Heart right ventricle (tissue), 16 donors: ENCODE data around the gene DIMT1. TPM values are rescaled to one million over a fixed set of nuclear protein-coding genes. Genes with fewer than 3 reads are reported as not detected.

Experiments
- ATAC-seq, 8 donors: fragments of 200-7000 bp; cut with Tn5 transposase; one replicate each; pipeline ENCODE4 v1.9.1; 2020; ENCODE audit warnings: mild to moderate bottlenecking in 8 of 8, moderate library complexity in 8 of 8, moderate number of reproducible peaks in 1 of 8
- DNase-seq, 2 donors: peaks; one replicate each; pipeline ENCODE4 v3.0.0-alpha.2; 2020
- H3K27ac ChIP-seq, 10 donors: fragments of 200-600 bp; sonication (generic) in 2 of 10; one replicate each; pipeline versions ENCODE4 v1.5.0 to v1.8.0; 2020 to 2022; ENCODE audit warnings: mild to moderate bottlenecking in 3 of 10
- H3K27me3 ChIP-seq, 7 donors: fragments of 200-600 bp; one replicate each; pipeline ENCODE4 v1.8.0; 2021 to 2022; ENCODE audit warnings: mild to moderate bottlenecking in 2 of 7
- H3K36me3 ChIP-seq, 9 donors: fragments of 200-600 bp; sonication (generic) in 1 of 9; one replicate each; pipeline versions ENCODE4 v1.5.0 to v1.8.0; 2020 to 2022; ENCODE audit warnings: mild to moderate bottlenecking in 2 of 9
- H3K4me1 ChIP-seq, 9 donors: fragments of 200-600 bp; sonication (generic) in 1 of 9; one replicate each; pipeline versions ENCODE4 v1.5.0 to v1.8.0; 2020 to 2022; ENCODE audit warnings: mild to moderate bottlenecking in 4 of 9
- H3K4me3 ChIP-seq, 10 donors: fragments of 200-600 bp; sonication (generic) in 2 of 10; one replicate each; pipeline versions ENCODE4 v1.5.0 to v1.8.0; 2020 to 2022; ENCODE audit warnings: mild to moderate bottlenecking in 7 of 10, moderate library complexity in 2 of 10
- H3K9me3 ChIP-seq, 11 donors: fragments of 200-600 bp in 10 of 11; sonication (generic) in 2 of 11; one replicate each; pipeline versions ENCODE4 v1.5.0 to v1.8.0; 2013 to 2022; ENCODE audit warnings: mild to moderate bottlenecking in 2 of 11, control low read depth in 1 of 11, moderate library complexity in 1 of 11
- WGBS, 2 donors: extraction: QIAGEN DNeasy Blood & Tissue Kit; methylation state at CpG; one replicate each; pipeline ENCODE4 v1.1.7; 2013; ENCODE audit warnings: inconsistent platforms in 1 of 2; 5-methylcytosine and 5-hydroxymethylcytosine counted together
- intact Hi-C, 10 donors: fragments of 100-400 bp; cut with DNase I; formaldehyde crosslinking; loops; one replicate each; pipeline versions ENCODE4 v1.11.1 to v1.14.2; 2022
- polyA plus RNA-seq, 2 donors: library from polyadenylated mRNA; stranded (reverse); fragments of 200-250 nt; gene quantifications; one replicate each; pipeline ENCODE4 v1.2.3, GENCODE V29; 2013
- total RNA-seq, 10 donors: library from RNA; stranded (reverse); fragmentation: NEBNext Ultra II Directional in 3 of 10; extraction: Animal tissue kit (Norgen Biotek cat#: 25700) in 3 of 10; gene quantifications; one replicate each; pipeline versions ENCODE4 v1.2.1 to v1.2.4, GENCODE V29; 2021 to 2023
- TF ChIP-seq, protein P1 (sequence below), 9 donors: fragments of 200-600 bp; sonication (generic) in 2 of 9; IDR thresholded peaks; one replicate each; pipeline versions ENCODE4 v1.5.0 to v1.8.0; 2021 to 2022; ENCODE audit warnings: antibody characterized with exemption in 9 of 9, mild to moderate bottlenecking in 5 of 9, moderate library complexity in 1 of 9
- donor health status: Arrhythmogenic right ventricular cardiomyopathy.
- donor health status: ischemic (EF 13 %, LVEDD 7.1; RV severe dilation, severe dysfunction).
- donor health status: healthy with polysubstance abuse.
- donor health status: DM: no; HTN: yes; CAD: no.
- donor health status: DM: no; HTN: no; CAD: no.
- donor health status: ischemic (EF 25% LVEDD 6.9; RV normal size, moderate dysfunction).
- donor health status: ischemic (EF 25% LVEDD 5.7; RV mildly dilated, moderate dysfunction).
- donor health status: healthy.
- donor health status: DM: yes; HTN: yes; CAD: no.
- donor health status: Ischemic cardiomyopathy.
- donor health status: ischemic (EF 35%, LVEDD 5.7; RV mildly dilated, moderate dysfunction).
- donor health status: nonischemic (EF 11% LVEDD 7.7; RV severe dilation, severe dysfunction).
- donor health status: DM: yes; HTN: yes; CAD: no.
- donor health status: PGD.
- donor health status: ischemic (EF 29% LVEDD 5.4; RV normal size, mild dysfunction).
- donor health status: nonischemic (EF 23%, LVEDD 6.1; RV moderate dilation, normal function).

Gene DIMT1
- total and polyA plus RNA-seq, 12 donors = 10.5 to 23.0 (median 18.4) TPM

GRCh38 chr5:62386824-62387223 is 16.9 kb downstream of the DIMT1 start:
- TF ChIP-seq, protein P1, sequence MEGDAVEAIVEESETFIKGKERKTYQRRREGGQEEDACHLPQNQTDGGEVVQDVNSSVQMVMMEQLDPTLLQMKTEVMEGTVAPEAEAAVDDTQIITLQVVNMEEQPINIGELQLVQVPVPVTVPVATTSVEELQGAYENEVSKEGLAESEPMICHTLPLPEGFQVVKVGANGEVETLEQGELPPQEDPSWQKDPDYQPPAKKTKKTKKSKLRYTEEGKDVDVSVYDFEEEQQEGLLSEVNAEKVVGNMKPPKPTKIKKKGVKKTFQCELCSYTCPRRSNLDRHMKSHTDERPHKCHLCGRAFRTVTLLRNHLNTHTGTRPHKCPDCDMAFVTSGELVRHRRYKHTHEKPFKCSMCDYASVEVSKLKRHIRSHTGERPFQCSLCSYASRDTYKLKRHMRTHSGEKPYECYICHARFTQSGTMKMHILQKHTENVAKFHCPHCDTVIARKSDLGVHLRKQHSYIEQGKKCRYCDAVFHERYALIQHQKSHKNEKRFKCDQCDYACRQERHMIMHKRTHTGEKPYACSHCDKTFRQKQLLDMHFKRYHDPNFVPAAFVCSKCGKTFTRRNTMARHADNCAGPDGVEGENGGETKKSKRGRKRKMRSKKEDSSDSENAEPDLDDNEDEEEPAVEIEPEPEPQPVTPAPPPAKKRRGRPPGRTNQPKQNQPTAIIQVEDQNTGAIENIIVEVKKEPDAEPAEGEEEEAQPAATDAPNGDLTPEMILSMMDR (IDR thresholded peaks at IDR 0.05) = no peak
- Histone ChIP-seq H3K36me3 (peaks cover 0 to 100% (median 35%) of the 10 kb centered on the region in 9 donors), H3K9me3 (no peaks in the 10 kb centered on the region), H3K27ac (peak overlapping the region in 6 of 10 donors; percentile 0 to 52 (median 30)), H3K4me1 (peaks cover 0 to 21% (median 7%) of the 10 kb centered on the region in 9 donors), H3K27me3 (no peaks in the 10 kb centered on the region), H3K4me3 (no peak overlapping the region)
- intact Hi-C loops = no loop called here
- ATAC-seq (peak in 4 of 8 donors; percentile 64 to 80 (median 72)), DNase-seq (no peak)

DNA sequence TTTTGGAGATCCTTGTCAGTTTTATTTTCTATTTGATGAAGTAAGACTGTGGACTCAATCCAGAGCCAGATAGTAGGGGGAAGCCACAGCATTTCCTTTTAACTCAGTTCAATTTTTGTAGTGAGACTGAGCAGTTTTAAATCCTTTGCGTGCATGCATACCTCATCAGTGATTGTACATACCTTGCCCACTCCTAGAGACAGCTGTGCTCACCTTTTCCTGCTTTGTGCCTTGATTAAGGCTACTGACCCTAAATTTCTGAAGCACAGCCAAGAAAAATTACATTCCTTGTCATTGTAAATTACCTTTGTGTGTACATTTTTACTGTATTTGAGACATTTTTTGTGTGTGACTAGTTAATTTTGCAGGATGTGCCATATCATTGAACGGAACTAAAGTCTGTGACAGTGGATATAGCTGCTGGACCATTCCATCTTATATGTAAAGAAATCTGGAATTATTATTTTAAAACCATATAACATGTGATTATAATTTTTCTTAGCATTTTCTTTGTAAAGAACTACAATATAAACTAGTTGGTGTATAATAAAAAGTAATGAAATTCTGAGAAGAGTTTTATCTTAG is 17.8 kb downstream of the DIMT1 start:
- H3K36me3 ChIP-seq = peaks cover 0 to 100% (median 33%) of the 10 kb centered on the region in 9 donors
- 84 to 85% methylated on average over 2 of the region's 2 CpGs for WGBS, 2 donors
- H3K9me3 ChIP-seq = no peaks in the 10 kb centered on the region
- ATAC-seq (no peak), DNase-seq (no peak)
- H3K4me3 ChIP-seq = no peak overlapping the region
- no peaks in the 10 kb centered on the region for H3K27me3 ChIP-seq
- H3K4me1 ChIP-seq = peaks cover 0 to 21% (median 7%) of the 10 kb centered on the region in 9 donors
- H3K27ac ChIP-seq = peak overlapping the region in 1 of 10 donors; percentile 26
- intact Hi-C loops = no loop called here
- TF ChIP-seq, protein P1 (IDR thresholded peaks at IDR 0.05) = no peak

DNA sequence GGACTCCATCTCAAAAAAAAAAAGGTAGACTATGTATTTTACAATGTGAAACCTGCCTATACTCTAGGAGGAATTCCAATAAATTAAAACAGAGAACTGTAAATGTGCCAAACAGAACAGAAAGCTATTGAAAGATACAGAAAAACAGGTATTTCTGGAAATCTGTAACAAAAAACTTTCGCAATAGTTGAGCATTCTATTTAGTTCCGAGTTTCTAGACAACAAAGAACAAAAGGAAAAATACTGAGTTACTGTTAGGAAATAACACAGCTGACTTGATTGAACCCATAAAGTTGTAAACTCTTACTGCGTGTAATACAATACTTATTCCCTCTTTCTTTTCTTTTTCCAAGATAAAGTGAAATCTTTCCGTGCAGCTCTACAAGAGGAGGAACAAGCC is 18.6 kb downstream of the DIMT1 start:
- Histone ChIP-seq H3K4me1 (peaks cover 0 to 21% (median 7%) of the 10 kb centered on the region in 9 donors), H3K36me3 (peaks cover 0 to 100% (median 28%) of the 10 kb centered on the region in 9 donors), H3K27me3 (no peaks in the 10 kb centered on the region), H3K4me3 (no peak overlapping the region), H3K9me3 (no peaks in the 10 kb centered on the region), H3K27ac (no peak overlapping the region)
- 91 to 94% methylated on average over 4 of the region's 4 CpGs for WGBS, 2 donors
- intact Hi-C loops = no loop called here
- ATAC-seq (no peak), DNase-seq (no peak)
- TF ChIP-seq, protein P1 (IDR thresholded peaks at IDR 0.05) = no peak

GRCh38 chr5:62376064-62376463 is 27.6 kb downstream of the DIMT1 start:
- H3K4me3 ChIP-seq = no peak overlapping the region
- no peak for ATAC-seq
- no peak for DNase-seq
- H3K36me3 ChIP-seq = peaks cover 0 to 99% (median 29%) of the 10 kb centered on the region in 9 donors
- H3K27ac ChIP-seq = no peak overlapping the region
- 97 to 98% methylated on average over 3 of the region's 3 CpGs for WGBS, 2 donors
- H3K27me3 ChIP-seq = no peaks in the 10 kb centered on the region
- no peaks in the 10 kb centered on the region for H3K9me3 ChIP-seq
- TF ChIP-seq, protein P1 (IDR thresholded peaks at IDR 0.05) = no peak
- intact Hi-C loops = no loop called here
- no peaks in the 10 kb centered on the region for H3K4me1 ChIP-seq
